Mucosa of descending colon (tissue), 3 donors: ENCODE results near the gene ERGIC1. TPM values are rescaled to one million over a fixed set of nuclear protein-coding genes. Genes with fewer than 3 reads are reported as not detected.

ENCODE experiments used
- ATAC-seq: fragments of 200-7000 bp; cut with Tn5 transposase; one replicate; pipeline ENCODE4 v1.9.1; 2020; ENCODE audit warnings: mild to moderate bottlenecking, moderate library complexity
- DNase-seq, 3 donors: peaks; one replicate each; pipeline ENCODE4 v3.0.0-alpha.2; 2020
- H3K36me3 ChIP-seq: fragments of 200-600 bp; one replicate; pipeline ENCODE4 v1.8.0; 2021; ENCODE audit warnings: low read depth, mild to moderate bottlenecking
- H3K4me1 ChIP-seq: fragments of 200-600 bp; one replicate; pipeline ENCODE4 v1.8.0; 2021; ENCODE audit warnings: low read depth, mild to moderate bottlenecking
- H3K4me3 ChIP-seq: fragments of 200-600 bp; one replicate; pipeline ENCODE4 v1.8.0; 2021; ENCODE audit warnings: mild to moderate bottlenecking
- H3K9me3 ChIP-seq: fragments of 200-600 bp; one replicate; pipeline ENCODE4 v1.8.0; 2021; ENCODE audit warnings: mild to moderate bottlenecking
- CTCF ChIP-seq: fragments of 200-600 bp; IDR thresholded peaks from one replicate; pipeline ENCODE4 v1.8.0; 2022; ENCODE audit warnings: antibody characterized with exemption, mild to moderate bottlenecking
- intact Hi-C, 2 donors: fragments of 100-400 bp; cut with DNase I in 1 of 2; cut with micrococcal nuclease in 1 of 2; formaldehyde crosslinking; loops; one replicate each; pipeline versions ENCODE4 v1.11.0 to v1.11.1; 2022; cut with DNase I, micrococcal nuclease
- total RNA-seq, 3 donors: library from RNA; stranded (reverse); fragmentation: NEBNext Ultra II Directional in 2 of 3; extraction: Animal tissue kit (Norgen Biotek cat#: 25700) in 2 of 3; gene quantifications; one replicate each; pipeline versions ENCODE4 v1.2.1 to v1.2.4, GENCODE V29; 2021 to 2023
- donor health status: DM: no; HTN: no; CAD: no; lungs with moderate emphysema.
- donor health status: DM: no; HTN: no; CAD: no.
- donor health status: DM: no; HTN: yes; CAD: no.

Gene ERGIC1
- total RNA-seq, 3 donors from 2014 or later, result 153 to 222 (median 199) TPM

DNA sequence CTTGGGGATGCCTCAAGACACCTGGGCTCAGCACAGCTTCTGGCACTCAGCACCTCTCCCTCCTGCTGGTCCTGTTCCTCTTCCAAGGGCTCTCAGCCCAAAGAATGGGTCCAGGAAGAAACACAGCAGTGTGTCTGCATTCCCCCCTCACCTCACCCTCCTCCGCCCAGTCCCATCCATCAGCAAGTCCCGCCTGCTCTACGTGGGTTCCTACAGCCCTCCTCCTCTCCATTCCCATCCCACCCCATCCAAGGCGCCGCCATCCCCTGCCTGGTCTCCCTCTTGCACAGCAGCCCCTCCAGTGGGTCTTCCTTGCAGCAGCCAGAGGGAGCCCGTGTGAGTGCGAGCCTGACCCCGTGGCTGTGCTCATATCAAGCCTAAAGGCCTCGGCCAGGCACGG, 72.8 kb downstream of the ERGIC1 start:
- DNase-seq (no peak), ATAC-seq (no peak)
- intact Hi-C loops, result loop anchor here in 1 of 2 donors (10.0 kb wide), 1 partner anchor 132 kb away; the partner anchor contains the start of gene DUSP1
- peaks cover 30% of the 10 kb centered on the region for H3K4me1 ChIP-seq
- no peaks in the 10 kb centered on the region for H3K36me3 ChIP-seq
- no peak overlapping the region for H3K4me3 ChIP-seq
- TF ChIP-seq CTCF, result no peak
- no peaks in the 10 kb centered on the region for H3K9me3 ChIP-seq

DNA sequence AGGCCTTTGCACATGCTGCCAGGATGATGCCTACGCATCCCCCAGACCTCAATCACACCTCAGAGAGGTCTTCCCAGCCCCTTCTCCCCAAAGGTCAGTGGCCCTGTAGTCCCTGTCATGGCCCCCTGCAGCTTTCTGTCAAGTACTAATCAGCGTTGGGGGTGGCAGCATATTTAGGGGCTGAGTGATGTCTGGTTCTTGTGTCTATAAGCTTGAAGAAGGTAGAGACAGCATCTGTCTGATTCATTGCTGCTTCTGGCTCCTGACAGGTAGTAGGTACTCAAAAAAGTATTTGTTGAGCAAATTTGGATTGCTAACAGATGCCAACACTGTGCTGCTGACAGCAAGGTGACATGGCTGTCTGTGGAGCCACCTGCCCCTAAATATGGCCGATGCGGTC, 73.6 kb downstream of the ERGIC1 start:
- intact Hi-C loops, result loop anchor here in 1 of 2 donors (10.0 kb wide), 1 partner anchor 133 kb away; the partner anchor contains the start of gene DUSP1

DNA sequence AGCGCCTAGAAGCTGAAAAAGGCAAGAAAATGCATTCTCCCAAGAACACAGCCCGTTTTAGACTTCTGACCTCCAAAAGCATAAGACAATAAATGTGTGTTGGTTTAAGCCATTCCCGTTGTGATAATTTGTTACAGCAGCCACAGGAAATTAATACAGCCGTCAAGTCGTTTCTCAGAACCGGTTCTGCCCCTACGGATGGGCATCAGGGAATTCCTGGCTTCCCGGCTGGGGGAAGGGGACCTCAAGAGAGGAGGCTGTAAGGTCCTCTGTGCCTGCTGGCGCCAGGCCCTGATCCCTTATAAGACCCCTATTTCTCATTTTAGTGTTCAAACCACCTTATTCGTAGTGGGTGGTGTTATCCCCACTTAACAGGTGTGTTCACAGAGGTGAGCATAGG, 74.6 kb downstream of the ERGIC1 start:
- H3K9me3 ChIP-seq, result no peaks in the 10 kb centered on the region
- H3K4me1 ChIP-seq, result peaks cover 23% of the 10 kb centered on the region
- DNase-seq, result no peak
- no peak for ATAC-seq
- H3K36me3 ChIP-seq, result no peaks in the 10 kb centered on the region
- TF ChIP-seq CTCF, result no peak
- H3K4me3 ChIP-seq, result no peak overlapping the region
- intact Hi-C loops, result loop anchor here in 1 of 2 donors (10.0 kb wide), 1 partner anchor 134 kb away; the partner anchor contains the start of gene DUSP1

More for the DNA sequence above, 73.6 kb downstream of the ERGIC1 start:
- ATAC-seq (no peak), DNase-seq (no peak)
- Histone ChIP-seq H3K4me1 (peaks cover 30% of the 10 kb centered on the region), H3K4me3 (no peak overlapping the region), H3K36me3 (no peaks in the 10 kb centered on the region), H3K9me3 (no peaks in the 10 kb centered on the region)
- TF ChIP-seq CTCF, result no peak

- Histone ChIP-seq H3K4me1 (peaks cover 9% of the 10 kb centered on the region), H3K4me3 (no peak overlapping the region), H3K9me3 (no peaks in the 10 kb centered on the region), H3K36me3 (no peaks in the 10 kb centered on the region)
- ATAC-seq (no peak), DNase-seq (peak in 1 of 3 donors; percentile 25)
- no peak for TF ChIP-seq CTCF
- intact Hi-C loops, result loop anchor here in 1 of 2 donors (10.0 kb wide), 1 partner anchor 135 kb away; the partner anchor contains the start of gene DUSP1
These were observed 76.0 kb downstream of the ERGIC1 start for GRCh38 chr5:172909931-172910502.

DNA sequence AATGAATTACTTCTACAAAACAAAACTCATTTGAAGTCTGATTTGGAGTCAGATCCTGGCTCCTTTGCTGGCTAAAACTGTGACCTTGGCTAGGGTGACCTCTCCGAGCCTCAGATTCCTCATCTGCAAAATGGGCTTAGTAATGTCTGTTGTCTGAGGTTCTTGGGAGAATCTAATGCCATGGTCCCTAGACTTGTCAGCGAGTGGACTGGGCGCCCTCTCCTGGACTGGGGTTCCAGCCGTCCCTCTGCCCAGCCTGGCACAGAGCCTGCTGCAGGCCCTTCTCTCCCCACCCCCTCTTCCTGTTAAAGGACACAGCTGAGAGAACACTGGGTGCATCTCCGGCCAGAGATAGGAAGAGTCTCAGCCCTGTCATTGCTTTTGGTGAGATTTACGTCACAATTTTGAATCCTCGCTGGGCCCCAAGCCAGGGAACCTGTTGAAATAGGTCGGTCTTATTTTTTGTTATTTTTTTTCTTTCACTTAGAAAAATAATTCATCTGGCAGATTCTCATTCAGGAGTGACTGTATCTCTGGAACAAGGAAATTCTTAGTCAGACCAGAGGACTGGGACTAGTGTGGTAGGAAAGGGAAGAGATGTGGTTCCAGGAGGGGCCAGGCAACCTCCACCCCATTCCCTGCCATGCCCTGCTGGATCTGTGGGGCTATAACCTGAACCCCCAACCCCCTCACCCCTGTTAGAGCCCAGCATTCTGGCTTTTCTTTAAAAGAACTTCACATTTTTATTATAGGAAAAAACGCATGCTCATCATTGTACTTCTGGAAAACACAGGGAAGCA, 77.0 kb downstream of the ERGIC1 start:
- Histone ChIP-seq H3K36me3 (no peaks in the 10 kb centered on the region), H3K4me1 (no peaks in the 10 kb centered on the region), H3K4me3 (no peak overlapping the region), H3K9me3 (no peaks in the 10 kb centered on the region)
- no peak for TF ChIP-seq CTCF
- DNase-seq (peak; percentile 56 to 79 (median 74)), ATAC-seq (peak; percentile 81)
- intact Hi-C loops, result no loop called here
